HG03354 (cell line): ENCODE measurements around the gene INTS1.

ENCODE experiments used
- ATAC-seq: cut with Tn5 transposase; IDR thresholded peaks from one replicate; pipeline ENCODE4 v1.9.1; 2021; ENCODE audit warnings: mild to moderate bottlenecking; ENCODE audit not compliant: unreplicated experiment, poor library complexity, severe bottlenecking

The INTS1 gene

GRCh38 chr7:1543826-1544177, 39.6 kb upstream of the INTS1 start:
- ATAC-seq = no peak

- ATAC-seq = no peak
These were observed 38.9 kb upstream of the INTS1 start for GRCh38 chr7:1542841-1543747.

- no peak for ATAC-seq
These were observed 38.1 kb upstream of the INTS1 start for GRCh38 chr7:1542329-1542728.

- ATAC-seq = no peak
These were observed 37.4 kb upstream of the INTS1 start for GRCh38 chr7:1541431-1542162.

GRCh38 chr7:1540776-1541271, 36.6 kb upstream of the INTS1 start:
- no peak for ATAC-seq

- ATAC-seq = no peak
These were observed 35.9 kb upstream of the INTS1 start for GRCh38 chr7:1539882-1540775.

- no peak for ATAC-seq
These were observed 35.1 kb upstream of the INTS1 start for GRCh38 chr7:1539181-1539881.

- ATAC-seq = no peak
These were observed 34.5 kb upstream of the INTS1 start for GRCh38 chr7:1538544-1539180.

- ATAC-seq = no peak
These were observed 33.6 kb upstream of the INTS1 start for GRCh38 chr7:1537535-1538412.

- no peak for ATAC-seq
These were observed 32.8 kb upstream of the INTS1 start for GRCh38 chr7:1536743-1537534.

GRCh38 chr7:1536455-1536742, 32.2 kb upstream of the INTS1 start:
- no peak for ATAC-seq

GRCh38 chr7:1535701-1536454, 31.7 kb upstream of the INTS1 start:
- no peak for ATAC-seq

GRCh38 chr7:1535100-1535458, 30.9 kb upstream of the INTS1 start:
- ATAC-seq = no peak

- ATAC-seq = no peak
These were observed 30.3 kb upstream of the INTS1 start for GRCh38 chr7:1534330-1535099.

GRCh38 chr7:1533547-1534329, 29.5 kb upstream of the INTS1 start:
- no peak for ATAC-seq

GRCh38 chr7:1533255-1533546, 29.0 kb upstream of the INTS1 start:
- ATAC-seq = no peak
